Smooth muscle cell (in vitro differentiated cells): ENCODE results near the gene HNRNPDL. TPM values are rescaled to one million over a fixed set of nuclear protein-coding genes. Genes with fewer than 3 reads are reported as not detected.
A peak's percentile ranks its signal among the peaks of the same experiment; 100 is the strongest.

Experiments
- DNase-seq: peaks from one replicate; lab custom pipeline; 2025; ENCODE audit not compliant: unreplicated experiment; lab: John Stamatoyannopoulos, UW
- H2AFZ ChIP-seq: fragments of 200-600 bp; sonication (generic); 2 replicates; pipeline ENCODE4 v1.6.0; 2016; ENCODE audit warnings: antibody characterized with exemption, low read depth, mild to moderate bottlenecking
- H3F3A ChIP-seq: fragments of 200-600 bp; sonication (generic); 2 replicates; pipeline ENCODE4 v1.6.0; 2017; ENCODE audit warnings: antibody characterized with exemption, low read depth
- H3K27ac ChIP-seq: fragments of 200-600 bp; sonication (generic); 2 replicates; pipeline ENCODE4 v1.5.1; 2016; ENCODE audit warnings: low read depth, mild to moderate bottlenecking
- H3K27me3 ChIP-seq: fragments of 200-600 bp; sonication (generic); 2 replicates; pipeline ENCODE4 v1.6.1; 2016; ENCODE audit warnings: low read depth, mild to moderate bottlenecking
- H3K36me3 ChIP-seq: fragments of 200-600 bp; sonication (generic); 2 replicates; pipeline ENCODE4 v1.5.1; 2016; ENCODE audit warnings: low read depth
- H3K4me1 ChIP-seq: fragments of 200-600 bp; sonication (generic); 2 replicates; pipeline ENCODE4 v1.5.1; 2016; ENCODE audit warnings: low read depth
- H3K4me2 ChIP-seq: fragments of 200-600 bp; sonication (generic); 2 replicates; pipeline ENCODE4 v1.6.0; 2016; ENCODE audit warnings: mild to moderate bottlenecking
- H3K4me3 ChIP-seq: fragments of 200-600 bp; sonication (generic); 2 replicates; pipeline ENCODE4 v1.5.1; 2016; ENCODE audit warnings: mild to moderate bottlenecking
- H3K79me2 ChIP-seq: fragments of 200-600 bp; sonication (generic); 2 replicates; pipeline ENCODE4 v1.6.0; 2016; ENCODE audit warnings: low read depth, mild to moderate bottlenecking
- H3K9ac ChIP-seq: fragments of 200-600 bp; sonication (generic); 2 replicates; pipeline ENCODE4 v1.6.0; 2016; ENCODE audit warnings: low read depth
- H3K9me3 ChIP-seq: fragments of 200-600 bp; sonication (generic); replicated peaks from 2 replicates; pipeline ENCODE4 v1.5.1; 2016; ENCODE audit warnings: low read depth
- H4K20me1 ChIP-seq: fragments of 200-600 bp; sonication (generic); 2 replicates; pipeline ENCODE4 v1.6.0; 2016; ENCODE audit warnings: low read depth
- CTCF ChIP-seq: fragments of 200-600 bp; sonication (generic); IDR thresholded peaks from 2 replicates; pipeline ENCODE4 v1.5.1; 2017; ENCODE audit warnings: borderline replicate concordance, mild to moderate bottlenecking, antibody characterized with exemption; ENCODE audit not compliant: insufficient read depth, poor library complexity, severe bottlenecking
- WGBS: methylation state at CpG from one replicate; pipeline ENCODE4 v1.1.7; 2016; ENCODE audit warnings: low lambda C conversion rate; 5-methylcytosine and 5-hydroxymethylcytosine counted together
- polyA plus RNA-seq: library from polyadenylated mRNA; unstranded; fragments of >200 nt; fragmentation: Nextera tagmentation; extraction: Ambion mirVana; gene quantifications from 2 replicates; pipeline ENCODE4 v1.2.1, GENCODE V29; 2016
- total RNA-seq: library from RNA; depleted of rRNA; stranded (reverse); fragments of >200 nt; gene quantifications from 2 replicates; pipeline ENCODE4 v1.2.3, GENCODE V29; 2014

HNRNPDL gene
- total and polyA plus RNA-seq, 2 experiments from 2014 or later: 144 to 283 TPM

- no peak overlapping the region for H3K9ac ChIP-seq
- H3K4me3 ChIP-seq: no peak overlapping the region
- H3F3A ChIP-seq: peaks cover 20% of the 10 kb centered on the region
- no peak for DNase-seq
- no peaks in the 10 kb centered on the region for H3K79me2 ChIP-seq
- H3K27me3 ChIP-seq: no peaks in the 10 kb centered on the region
- H3K9me3 ChIP-seq: no peaks in the 10 kb centered on the region
- H4K20me1 ChIP-seq: no peaks in the 10 kb centered on the region
- 100% methylated on average over 1 of the region's 1 CpG for WGBS
- no peak overlapping the region for H2AFZ ChIP-seq
- TF ChIP-seq CTCF: no peak
- no peak overlapping the region for H3K27ac ChIP-seq
- H3K4me2 ChIP-seq: no peak overlapping the region
- H3K36me3 ChIP-seq: peaks cover 13% of the 10 kb centered on the region
- no peaks in the 10 kb centered on the region for H3K4me1 ChIP-seq
Measured at GRCh38 chr4:82463221-82463620, 33.0 kb upstream of the HNRNPDL start.

GRCh38 chr4:82462415-82462831 is 32.2 kb upstream of the HNRNPDL start:
- H3K36me3 ChIP-seq: peaks cover 13% of the 10 kb centered on the region
- H4K20me1 ChIP-seq: no peaks in the 10 kb centered on the region
- no peaks in the 10 kb centered on the region for H3K4me1 ChIP-seq
- peak; percentile 96 for TF ChIP-seq CTCF
- no peaks in the 10 kb centered on the region for H3K27me3 ChIP-seq
- H2AFZ ChIP-seq: no peak overlapping the region
- H3K27ac ChIP-seq: no peak overlapping the region
- peak overlapping the region; percentile 71 for H3K4me2 ChIP-seq
- H3K9me3 ChIP-seq: no peaks in the 10 kb centered on the region
- H3F3A ChIP-seq: peaks cover 20% of the 10 kb centered on the region
- no peak overlapping the region for H3K4me3 ChIP-seq
- no peak overlapping the region for H3K9ac ChIP-seq
- DNase-seq: peak; percentile 71
- H3K79me2 ChIP-seq: no peaks in the 10 kb centered on the region
- WGBS: 14% methylated on average over 7 of the region's 7 CpGs

- no peak overlapping the region for H3K9ac ChIP-seq
- peaks cover 20% of the 10 kb centered on the region for H3F3A ChIP-seq
- H3K4me1 ChIP-seq: no peaks in the 10 kb centered on the region
- H3K79me2 ChIP-seq: no peaks in the 10 kb centered on the region
- 89% methylated on average over 2 of the region's 2 CpGs for WGBS
- no peak overlapping the region for H3K4me3 ChIP-seq
- no peak overlapping the region for H3K4me2 ChIP-seq
- no peak overlapping the region for H2AFZ ChIP-seq
- no peak for TF ChIP-seq CTCF
- DNase-seq: no peak
- H3K27ac ChIP-seq: no peak overlapping the region
- no peaks in the 10 kb centered on the region for H4K20me1 ChIP-seq
- H3K27me3 ChIP-seq: no peaks in the 10 kb centered on the region
- H3K36me3 ChIP-seq: peaks cover 14% of the 10 kb centered on the region
- H3K9me3 ChIP-seq: no peaks in the 10 kb centered on the region
Measured at GRCh38 chr4:82461710-82462109, 31.4 kb upstream of the HNRNPDL start.

- no peak for TF ChIP-seq CTCF
- 84% methylated on average over 2 of the region's 2 CpGs for WGBS
- no peak for DNase-seq
Measured at GRCh38 chr4:82458729-82459128, 28.5 kb upstream of the HNRNPDL start.

More at GRCh38 chr4:82458729-82459128, 28.5 kb upstream of the HNRNPDL start:
- H3K9me3 ChIP-seq: no peaks in the 10 kb centered on the region
- no peaks in the 10 kb centered on the region for H4K20me1 ChIP-seq
- no peaks in the 10 kb centered on the region for H3K27me3 ChIP-seq
- no peak overlapping the region for H3K27ac ChIP-seq
- no peak overlapping the region for H2AFZ ChIP-seq
- H3K4me1 ChIP-seq: no peaks in the 10 kb centered on the region
- peaks cover 16% of the 10 kb centered on the region for H3K36me3 ChIP-seq
- no peak overlapping the region for H3K9ac ChIP-seq
- no peak overlapping the region for H3K4me3 ChIP-seq
- H3K4me2 ChIP-seq: no peak overlapping the region
- H3F3A ChIP-seq: peaks cover 20% of the 10 kb centered on the region
- H3K79me2 ChIP-seq: no peaks in the 10 kb centered on the region
